Loucy (cell line): ENCODE results near the gene PIK3R5.

Source experiments
- H2AFZ ChIP-seq: fragments of 200-600 bp; sonication (generic); 2 replicates; pipeline ENCODE4 v1.6.0; 2016; ENCODE audit warnings: antibody characterized with exemption, mild to moderate bottlenecking, low read length, moderate library complexity
- H3F3A ChIP-seq: fragments of 200-600 bp; 2 replicates; pipeline ENCODE4 v1.6.0; 2016; ENCODE audit warnings: antibody characterized with exemption, low read depth, mild to moderate bottlenecking
- H3K27me3 ChIP-seq: fragments of 200-600 bp; sonication (generic); 2 replicates; pipeline ENCODE4 v1.6.1; 2014; ENCODE audit warnings: low read length, mild to moderate bottlenecking; ENCODE audit not compliant: insufficient read depth, poor library complexity, severe bottlenecking
- H3K36me3 ChIP-seq: fragments of 200-600 bp; sonication (generic); 2 replicates; pipeline ENCODE4 v1.6.1; 2016; ENCODE audit warnings: low read length; ENCODE audit not compliant: insufficient read depth
- H3K4me1 ChIP-seq: fragments of 200-600 bp; sonication (generic); 2 replicates; pipeline ENCODE4 v1.5.1; 2014; ENCODE audit warnings: low read length, mild to moderate bottlenecking; ENCODE audit not compliant: insufficient read depth, poor library complexity, severe bottlenecking
- H3K4me2 ChIP-seq: fragments of 200-600 bp; sonication (generic); 2 replicates; pipeline ENCODE4 v1.6.0; 2014; ENCODE audit warnings: antibody characterized with exemption, low read length, low read depth, mild to moderate bottlenecking; ENCODE audit not compliant: poor library complexity, severe bottlenecking
- H3K4me3 ChIP-seq: fragments of 200-600 bp; sonication (generic); 2 replicates; pipeline ENCODE4 v1.5.1; 2014; ENCODE audit warnings: low read length, mild to moderate bottlenecking, mixed read lengths; ENCODE audit not compliant: poor library complexity, severe bottlenecking
- H3K79me2 ChIP-seq: fragments of 200-600 bp; sonication (generic); 2 replicates; pipeline ENCODE4 v1.6.1; 2014; ENCODE audit warnings: low read length; ENCODE audit not compliant: insufficient read depth
- H3K9ac ChIP-seq: fragments of 200-600 bp; sonication (generic); 2 replicates; pipeline ENCODE4 v1.6.0; 2014; ENCODE audit warnings: mild to moderate bottlenecking, low read depth, low read length, moderate library complexity; ENCODE audit not compliant: poor library complexity, severe bottlenecking
- H3K9me2 ChIP-seq: fragments of 200-600 bp; sonication (generic); replicated peaks from 2 replicates; pipeline ENCODE4 v1.6.1; 2016; ENCODE audit warnings: low read depth, low read length, mixed read lengths
- H3K9me3 ChIP-seq: fragments of 200-600 bp; sonication (generic); 2 replicates; pipeline ENCODE4 v1.6.1; 2014; ENCODE audit warnings: mild to moderate bottlenecking, antibody characterized with exemption, low read length, low read depth; ENCODE audit not compliant: insufficient read depth
- H4K20me1 ChIP-seq: fragments of 200-600 bp; sonication (generic); 2 replicates; pipeline ENCODE4 v1.6.0; 2014; ENCODE audit warnings: antibody characterized with exemption, low read length, mild to moderate bottlenecking; ENCODE audit not compliant: insufficient read depth, poor library complexity, severe bottlenecking
- CTCF ChIP-seq: fragments of 200-600 bp; sonication (generic); conservative IDR thresholded peaks from 2 replicates; pipeline ENCODE4 v1.5.1; 2014; ENCODE audit warnings: mild to moderate bottlenecking, antibody characterized with exemption, low read length
- EZH2phosphoT487 ChIP-seq: fragments of 200-600 bp; IDR thresholded peaks from 2 replicates; pipeline ENCODE4 v1.6.1; 2018; ENCODE audit warnings: antibody characterized with exemption, mild to moderate bottlenecking, moderate library complexity, borderline replicate concordance

The PIK3R5 gene

GRCh38 chr17:8924595-8924994 lies 40.9 kb downstream of the PIK3R5 start:
- Histone ChIP-seq H3K9me2 (no peaks in the 10 kb centered on the region), H3K4me3 (no peak overlapping the region), H3F3A (no peaks in the 10 kb centered on the region), H3K4me2 (no peak overlapping the region), H2AFZ (no peak overlapping the region), H3K9ac (no peak overlapping the region), H4K20me1 (no peaks in the 10 kb centered on the region), H3K79me2 (no peaks in the 10 kb centered on the region; the same call in 1 of the 2 replicates), H3K9me3 (peaks cover 22% of the 10 kb centered on the region; the same call in 1 of the 2 replicates), H3K36me3 (peaks cover 4% of the 10 kb centered on the region; the same call in 1 of the 2 replicates), H3K27me3 (no peaks in the 10 kb centered on the region), H3K4me1 (no peaks in the 10 kb centered on the region)
- no peak for TF ChIP-seq CTCF
- TF ChIP-seq EZH2phosphoT487, result no peak

GRCh38 chr17:8923762-8924161 lies 41.7 kb downstream of the PIK3R5 start:
- no peaks in the 10 kb centered on the region; the same call in 1 of the 2 replicates for H3K79me2 ChIP-seq
- H4K20me1 ChIP-seq, result no peaks in the 10 kb centered on the region
- peaks cover 18% of the 10 kb centered on the region; the same call in 1 of the 2 replicates for H3K9me3 ChIP-seq
- no peak overlapping the region for H3K9ac ChIP-seq
- no peaks in the 10 kb centered on the region for H3K4me1 ChIP-seq
- no peaks in the 10 kb centered on the region for H3K27me3 ChIP-seq
- H3F3A ChIP-seq, result no peaks in the 10 kb centered on the region
- H3K4me2 ChIP-seq, result no peak overlapping the region
- peaks cover 4% of the 10 kb centered on the region; the same call in 1 of the 2 replicates for H3K36me3 ChIP-seq
- no peak overlapping the region for H2AFZ ChIP-seq
- no peak overlapping the region for H3K4me3 ChIP-seq
- TF ChIP-seq CTCF (no peak), EZH2phosphoT487 (no peak)
- no peaks in the 10 kb centered on the region for H3K9me2 ChIP-seq

GRCh38 chr17:8922928-8923327 lies 42.6 kb downstream of the PIK3R5 start:
- no peaks in the 10 kb centered on the region for H3K9me2 ChIP-seq
- H4K20me1 ChIP-seq, result no peaks in the 10 kb centered on the region
- H3K4me2 ChIP-seq, result no peak overlapping the region
- TF ChIP-seq CTCF (no peak), EZH2phosphoT487 (no peak)
- H2AFZ ChIP-seq, result no peak overlapping the region
- H3K79me2 ChIP-seq, result no peaks in the 10 kb centered on the region; the same call in 1 of the 2 replicates
- no peak overlapping the region for H3K4me3 ChIP-seq
- H3K9ac ChIP-seq, result no peak overlapping the region
- H3K36me3 ChIP-seq, result peaks cover 4% of the 10 kb centered on the region; the same call in 1 of the 2 replicates
- H3F3A ChIP-seq, result no peaks in the 10 kb centered on the region
- H3K4me1 ChIP-seq, result no peaks in the 10 kb centered on the region
- peaks cover 10% of the 10 kb centered on the region; the same call in 1 of the 2 replicates for H3K9me3 ChIP-seq
- H3K27me3 ChIP-seq, result no peaks in the 10 kb centered on the region
